HG03025 (cell line): ENCODE data around the gene C5.
"Not testable (repeated sequence)": the region's sequence is repeated elsewhere in the genome, so short reads cannot be mapped to it uniquely, and the experiment has no call there.

Experiments
- ATAC-seq: cut with Tn5 transposase; IDR thresholded peaks from one replicate; pipeline ENCODE4 v1.9.1; 2021; ENCODE audit warnings: mild to moderate bottlenecking, moderate library complexity; ENCODE audit not compliant: unreplicated experiment, low FRiP score

The C5 gene

GRCh38 chr9:121053544-121053943 lies 3.5 kb upstream of the C5 start:
- no peak for ATAC-seq

GRCh38 chr9:121048618-121049017 lies 1.5 kb downstream of the C5 start:
- ATAC-seq, result no peak

DNA sequence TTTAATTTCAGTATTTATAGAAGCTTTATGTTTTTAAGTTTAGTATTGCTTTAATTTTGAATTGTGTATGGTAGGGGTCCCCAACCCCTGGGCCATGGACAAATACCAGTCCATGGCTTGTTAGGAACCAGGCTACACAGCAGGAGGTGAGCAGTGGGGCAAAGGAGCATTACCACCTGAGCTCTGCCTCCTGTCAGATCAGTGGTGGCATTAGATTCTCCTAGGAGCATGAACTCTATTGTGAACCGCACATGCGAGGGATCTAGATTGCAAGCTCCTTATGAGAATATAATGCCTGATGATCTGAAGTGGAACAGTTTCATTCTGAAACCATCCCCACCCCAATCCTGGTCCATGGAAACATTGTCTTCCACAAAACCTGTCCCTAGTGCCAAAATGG lies 1.9 kb downstream of the C5 start:
- ATAC-seq, result no peak

DNA sequence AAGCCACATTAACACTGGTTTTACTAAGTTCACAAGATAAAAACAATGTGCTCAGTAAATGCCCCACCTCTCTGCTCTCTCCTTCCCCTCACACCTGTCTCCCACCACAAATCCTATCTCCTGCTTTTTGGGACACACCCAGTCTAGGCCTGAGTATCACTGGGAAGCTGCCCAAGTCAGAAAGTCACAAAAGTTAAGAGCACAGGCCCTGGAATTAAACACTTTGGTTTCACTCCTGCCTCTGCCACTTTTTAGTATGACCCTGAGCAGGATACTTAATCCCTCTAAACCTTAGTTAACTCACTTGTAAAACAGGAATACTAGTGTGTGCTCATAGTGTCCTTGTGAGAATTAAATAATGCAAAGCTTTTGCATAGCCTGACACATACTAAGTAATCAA lies 11.3 kb downstream of the C5 start:
- no peak for ATAC-seq

GRCh38 chr9:121038362-121038761 lies 11.7 kb downstream of the C5 start:
- no peak for ATAC-seq

- not testable (repeated sequence) for ATAC-seq
These were observed 14.4 kb downstream of the C5 start for GRCh38 chr9:121035717-121036116.

- ATAC-seq, result no peak
These were observed 15.5 kb downstream of the C5 start for GRCh38 chr9:121034529-121034928.

DNA sequence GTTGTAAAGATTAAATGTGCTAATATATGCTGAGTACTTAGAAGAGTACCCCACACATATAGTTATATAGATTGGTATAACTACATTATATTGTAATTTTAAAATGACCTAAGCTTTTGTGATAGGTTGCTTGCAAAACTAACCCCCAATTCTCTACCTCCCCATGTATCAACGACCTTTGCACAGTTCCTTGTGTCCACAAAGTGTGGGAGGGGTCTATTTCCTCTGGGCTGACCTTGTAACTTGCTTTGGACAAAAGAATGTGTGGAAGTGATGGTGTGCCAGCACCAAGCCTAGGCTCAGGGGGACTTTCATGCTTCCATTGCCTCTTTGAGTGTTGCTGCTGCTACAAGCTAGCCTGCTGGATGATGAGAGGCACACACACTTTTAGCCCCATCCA lies 20.6 kb downstream of the C5 start:
- no peak for ATAC-seq

GRCh38 chr9:121028285-121028684 lies 21.8 kb downstream of the C5 start:
- ATAC-seq, result not testable (repeated sequence)

DNA sequence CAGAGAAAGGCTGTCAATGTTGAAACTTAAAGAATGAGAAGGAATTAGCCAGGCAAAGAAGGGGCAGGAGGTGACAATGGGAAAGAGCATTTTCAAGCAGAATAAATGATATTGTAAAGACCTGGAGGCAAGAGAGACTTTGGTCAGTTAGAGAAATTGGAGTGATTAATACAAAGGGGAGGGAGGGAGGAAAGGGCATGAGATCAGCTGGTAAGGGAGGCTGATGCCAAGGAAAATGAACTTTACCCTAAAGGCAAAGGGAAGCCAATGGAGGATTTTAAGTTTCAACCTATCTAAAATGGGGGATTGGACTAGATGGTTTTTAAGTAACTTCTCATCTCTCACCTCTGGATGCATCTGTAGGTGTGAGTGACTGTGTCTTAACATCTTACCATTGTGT lies 23.3 kb downstream of the C5 start:
- ATAC-seq, result no peak

DNA sequence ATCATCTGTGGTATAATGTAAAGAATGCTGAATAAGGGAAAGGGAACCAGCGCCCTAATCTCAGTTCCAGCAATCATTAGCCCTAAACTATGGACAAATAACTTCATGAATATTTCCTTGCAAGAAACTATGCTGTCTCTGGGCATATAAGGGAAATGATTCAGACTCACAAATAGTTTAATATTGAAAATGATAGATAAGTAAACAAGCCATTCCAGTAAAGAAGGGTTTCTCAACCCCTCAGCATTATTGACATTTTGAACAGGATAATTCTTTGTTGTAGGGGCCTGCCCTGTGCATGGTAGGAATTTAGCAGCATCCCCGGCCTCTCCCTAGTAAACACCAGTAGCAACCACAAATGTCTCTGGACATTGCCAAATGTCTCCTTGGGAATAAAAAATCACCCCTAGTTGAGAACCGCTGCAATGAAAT lies 23.8 kb downstream of the C5 start:
- no peak for ATAC-seq

- no peak for ATAC-seq
These were observed 25.8 kb downstream of the C5 start for GRCh38 chr9:121024237-121024636.

DNA sequence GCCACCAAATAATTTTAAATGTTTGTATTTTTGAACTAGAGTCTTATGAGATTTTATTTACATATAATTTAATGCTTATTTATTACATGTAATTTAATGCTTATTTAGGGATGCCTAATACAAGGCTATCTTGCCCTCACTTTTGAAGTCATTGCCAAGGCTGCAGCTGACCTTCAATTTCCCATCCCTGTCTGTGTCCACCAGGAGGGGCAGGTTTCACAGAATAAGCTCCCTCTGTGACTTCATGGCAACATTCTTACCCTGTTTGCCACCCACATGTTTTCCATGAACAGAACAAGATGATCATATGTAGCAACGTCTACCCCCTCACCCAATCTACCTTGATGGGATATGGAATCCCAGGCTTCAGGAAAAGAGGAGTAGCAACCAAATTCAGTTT lies 27.0 kb downstream of the C5 start:
- no peak for ATAC-seq

DNA sequence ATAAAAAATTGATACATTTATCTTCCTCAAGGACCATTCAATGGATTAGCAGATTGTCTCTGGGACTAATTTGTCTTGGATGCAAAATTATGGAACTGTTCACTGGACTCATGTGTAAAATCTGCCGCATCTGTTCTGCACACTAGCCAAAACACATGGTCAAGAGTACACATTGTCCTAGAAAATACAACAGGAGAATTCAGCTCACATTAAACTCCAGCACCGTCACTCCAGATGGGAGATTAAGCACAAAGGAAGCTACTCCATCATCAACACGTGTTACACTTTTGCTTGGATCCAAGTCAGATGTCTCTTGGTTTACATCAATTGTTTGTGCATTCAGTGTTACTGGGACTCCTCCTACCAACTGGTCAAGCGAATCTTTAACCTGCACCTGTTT lies 28.8 kb downstream of the C5 start:
- ATAC-seq, result no peak

GRCh38 chr9:121019273-121019672 lies 30.8 kb downstream of the C5 start:
- no peak for ATAC-seq

- no peak for ATAC-seq
These were observed 36.2 kb downstream of the C5 start for GRCh38 chr9:121013911-121014310.

GRCh38 chr9:121009650-121010049 lies 40.4 kb downstream of the C5 start:
- no peak for ATAC-seq

- ATAC-seq, result no peak
These were observed 50.8 kb downstream of the C5 start for GRCh38 chr9:120999317-120999716.

- ATAC-seq, result no peak
These were observed 52.0 kb downstream of the C5 start for GRCh38 chr9:120998111-120998510.

GRCh38 chr9:120997502-120997901 lies 52.6 kb downstream of the C5 start:
- ATAC-seq, result no peak

DNA sequence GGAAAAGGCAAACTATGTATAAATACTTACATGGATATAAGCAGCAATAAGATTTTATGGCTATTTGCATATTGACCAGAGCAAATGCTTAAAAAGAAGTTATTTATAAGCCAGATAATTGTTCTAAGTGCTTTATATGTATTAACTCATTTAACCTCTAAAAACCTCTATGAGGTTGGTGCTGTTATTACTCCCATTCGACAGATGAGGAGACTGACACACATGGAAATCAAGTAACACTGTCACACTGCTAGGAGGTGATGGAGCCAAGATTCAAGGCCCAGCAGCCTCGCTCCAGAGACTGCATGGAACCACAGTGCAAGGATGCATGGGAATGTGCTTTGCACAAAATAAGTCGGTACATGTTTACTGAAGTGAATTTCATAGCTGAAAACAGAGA lies 53.7 kb downstream of the C5 start:
- no peak for ATAC-seq

DNA sequence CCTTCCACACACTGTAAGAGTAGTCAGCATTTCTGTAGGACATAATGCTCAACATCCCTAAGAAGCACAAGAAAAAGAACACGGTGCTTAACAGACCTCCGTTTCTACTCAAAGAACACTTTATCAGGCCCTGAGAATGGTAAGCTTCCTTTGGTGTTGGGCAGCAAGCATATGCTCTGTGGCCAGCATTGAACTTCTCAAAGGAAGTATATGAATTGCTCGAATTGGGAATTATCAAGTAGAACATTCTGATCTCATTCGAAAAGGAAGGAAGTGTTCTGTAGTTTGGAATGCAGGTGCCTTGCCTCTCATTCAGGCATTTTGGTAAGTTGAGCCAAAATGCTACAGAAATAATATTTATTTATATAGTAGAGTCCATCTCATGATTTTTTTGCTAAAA lies 61.0 kb downstream of the C5 start:
- no peak for ATAC-seq

DNA sequence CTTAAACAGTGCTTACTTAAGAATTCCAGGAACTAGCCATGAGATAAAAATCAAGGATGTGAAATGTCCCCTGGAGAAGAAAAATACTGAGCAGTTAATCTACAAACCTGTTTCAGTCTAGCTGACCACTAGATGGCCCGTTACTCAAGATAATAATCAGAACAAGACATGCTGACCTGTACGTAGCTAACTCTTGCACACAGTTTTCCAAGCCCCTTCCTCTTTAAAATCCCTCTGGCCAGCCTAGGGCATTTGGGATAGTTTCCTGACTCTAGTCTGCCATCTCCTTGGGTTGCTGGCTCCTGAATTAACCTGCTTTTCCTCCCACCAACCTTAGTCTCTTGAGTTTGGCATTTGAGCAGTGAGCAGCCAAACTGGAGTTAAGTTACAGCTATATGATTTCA lies 64.3 kb downstream of the C5 start:
- no peak for ATAC-seq
